ENCODE data around the gene DAZAP1. TPM values are rescaled to one million over a fixed set of nuclear protein-coding genes. Genes with fewer than 3 reads are reported as not detected.
A peak's percentile ranks its signal among the peaks of the same experiment; 100 is the strongest.

DAZAP1 gene
- total and polyA plus RNA-seq, 7 donors, result 59.9 to 122 (median 90.9) TPM

DNA sequence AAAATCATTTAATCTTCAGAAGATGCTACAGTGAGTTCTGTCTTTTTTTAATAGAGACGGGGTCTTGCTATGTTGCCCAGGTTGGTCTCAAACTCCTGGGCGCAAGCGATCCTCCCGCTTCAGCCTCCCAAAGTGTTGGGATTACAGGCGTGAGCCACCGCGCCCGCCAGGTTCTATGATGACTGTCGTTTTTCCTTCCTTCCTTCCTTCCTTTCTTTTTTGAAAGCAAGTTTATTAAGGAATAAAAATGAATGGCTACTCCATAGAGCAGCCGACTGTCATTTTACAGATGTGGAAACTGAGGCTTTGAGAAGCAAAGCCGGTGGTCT lies 5.5 kb upstream of the DAZAP1 start:
- TF ChIP-seq, protein P1, sequence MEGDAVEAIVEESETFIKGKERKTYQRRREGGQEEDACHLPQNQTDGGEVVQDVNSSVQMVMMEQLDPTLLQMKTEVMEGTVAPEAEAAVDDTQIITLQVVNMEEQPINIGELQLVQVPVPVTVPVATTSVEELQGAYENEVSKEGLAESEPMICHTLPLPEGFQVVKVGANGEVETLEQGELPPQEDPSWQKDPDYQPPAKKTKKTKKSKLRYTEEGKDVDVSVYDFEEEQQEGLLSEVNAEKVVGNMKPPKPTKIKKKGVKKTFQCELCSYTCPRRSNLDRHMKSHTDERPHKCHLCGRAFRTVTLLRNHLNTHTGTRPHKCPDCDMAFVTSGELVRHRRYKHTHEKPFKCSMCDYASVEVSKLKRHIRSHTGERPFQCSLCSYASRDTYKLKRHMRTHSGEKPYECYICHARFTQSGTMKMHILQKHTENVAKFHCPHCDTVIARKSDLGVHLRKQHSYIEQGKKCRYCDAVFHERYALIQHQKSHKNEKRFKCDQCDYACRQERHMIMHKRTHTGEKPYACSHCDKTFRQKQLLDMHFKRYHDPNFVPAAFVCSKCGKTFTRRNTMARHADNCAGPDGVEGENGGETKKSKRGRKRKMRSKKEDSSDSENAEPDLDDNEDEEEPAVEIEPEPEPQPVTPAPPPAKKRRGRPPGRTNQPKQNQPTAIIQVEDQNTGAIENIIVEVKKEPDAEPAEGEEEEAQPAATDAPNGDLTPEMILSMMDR (IDR thresholded peaks at IDR 0.05), result no peak
- WGBS, 3 donors, result 55 to 58% (median 57%) methylated on average over 11 of the region's 11 CpGs
- intact Hi-C loops (cut with DNase I), result loop anchor here in 1 of 2 donors (2.0 to 10.0 kb wide), 2 partner anchors 17 to 827 kb away; partner anchors contain the start of gene BSG

DNA sequence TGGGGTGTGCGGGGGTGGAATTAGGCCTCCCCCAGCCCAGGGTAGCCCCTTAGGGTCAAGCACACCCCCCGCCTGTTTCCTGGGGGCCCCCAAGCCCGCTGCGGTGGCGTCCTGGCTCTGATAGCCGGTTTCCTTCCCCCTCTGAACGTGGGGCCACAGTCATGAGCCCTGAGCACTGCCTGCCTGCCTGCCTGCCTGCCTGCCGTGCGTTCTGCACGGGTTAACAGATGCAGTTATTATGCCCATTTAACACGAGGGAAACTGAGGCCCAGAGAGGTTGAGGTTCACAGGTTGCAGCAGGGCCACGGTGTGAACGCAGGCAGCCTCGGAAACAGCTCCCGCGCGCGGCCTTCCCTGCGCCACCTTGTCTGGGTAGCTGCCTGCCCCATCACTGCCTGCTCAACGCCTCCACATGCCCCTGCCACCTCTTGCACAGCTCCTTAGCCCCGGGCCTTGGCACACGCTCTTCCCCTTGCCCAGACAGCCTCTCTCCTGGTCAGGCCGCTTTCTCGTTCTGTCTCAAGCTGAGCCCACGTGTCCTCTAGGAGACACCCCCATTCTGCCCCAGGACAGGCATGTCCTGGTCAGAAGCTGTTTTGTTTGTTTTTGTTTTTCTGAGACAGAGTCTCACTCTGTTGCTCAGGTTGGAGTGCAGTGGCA lies 4.8 kb upstream of the DAZAP1 start:
- ATAC-seq (no peak), DNase-seq (no peak)
- Histone ChIP-seq H3K27me3 (ENCODE audit: insufficient read depth in 3 of 3, low read length in 2 of 3) (no peaks in the 10 kb centered on the region), H3K4me3 (no peak overlapping the region), H3K4me1 (peaks cover 12% of the 10 kb centered on the region), H3K27ac (no peak overlapping the region), H3K9me3 (no peaks in the 10 kb centered on the region), H3K36me3 (ENCODE audit: insufficient read depth in 1 of 2, low read depth in 1 of 2) (peaks cover 0 to 21% of the 10 kb centered on the region in 2 donors)
- TF ChIP-seq, protein P1 (IDR thresholded peaks at IDR 0.05), result no peak
- intact Hi-C loops (cut with DNase I), result loop anchor here in 1 of 2 donors (10.0 kb wide), 1 partner anchor 828 kb away; the partner anchor contains the start of gene BSG
- 66 to 73% (median 70%) methylated on average over 24 to 25 of the region's 25 CpGs for WGBS, 3 donors

More for the DNA sequence above, 5.5 kb upstream of the DAZAP1 start:
- H3K4me3 ChIP-seq, result peak overlapping the region; percentile 91
- no peaks in the 10 kb centered on the region for H3K27me3 ChIP-seq (ENCODE audit: insufficient read depth in 3 of 3, low read length in 2 of 3)
- H3K27ac ChIP-seq, result peak overlapping the region; percentile 98
- H3K4me1 ChIP-seq, result peaks cover 12% of the 10 kb centered on the region
- peaks cover 0 to 21% of the 10 kb centered on the region in 2 donors for H3K36me3 ChIP-seq (ENCODE audit: insufficient read depth in 1 of 2, low read depth in 1 of 2)
- H3K9me3 ChIP-seq, result no peaks in the 10 kb centered on the region
- ATAC-seq, result no peak
- no peak for DNase-seq

DNA sequence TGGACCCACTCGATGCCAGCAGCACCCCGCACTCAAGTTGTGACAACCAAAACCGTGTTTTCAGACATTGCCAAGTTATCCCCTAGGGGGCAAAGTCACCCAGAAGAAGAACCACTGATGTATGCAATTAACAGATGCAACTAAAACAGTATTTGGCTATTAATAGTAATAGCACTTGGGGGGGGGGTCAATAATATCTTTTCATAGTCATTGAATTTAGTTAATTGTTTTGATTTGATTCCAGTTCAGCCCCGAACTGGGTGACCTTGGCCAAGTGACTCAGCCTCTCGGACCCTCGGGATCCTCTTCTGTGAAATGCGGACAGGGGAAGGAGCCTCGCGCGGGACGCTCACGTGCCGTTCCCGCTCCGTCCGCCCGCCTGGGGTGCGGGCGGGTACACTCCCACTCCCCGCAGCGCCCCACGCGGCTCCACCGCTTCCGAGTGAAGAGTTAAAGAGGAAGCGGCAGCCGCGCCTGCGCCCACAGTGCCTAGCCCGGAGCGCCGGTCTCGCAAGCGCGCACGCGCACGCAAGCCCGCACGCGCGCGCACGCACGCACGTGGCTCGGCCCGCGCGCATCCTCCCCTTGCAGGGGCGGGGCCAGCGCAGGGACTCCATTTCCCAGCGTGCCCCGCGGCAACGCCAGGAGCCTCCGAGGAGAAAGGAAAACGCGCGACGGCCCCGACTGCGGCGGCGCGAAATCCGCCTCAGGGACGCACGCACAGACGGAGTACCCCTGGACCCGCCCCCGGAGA lies 435 bp upstream of the DAZAP1 start:
- TF ChIP-seq, protein P1 (IDR thresholded peaks at IDR 0.05), result peak; percentile 29
- peak overlapping the region; percentile 82 for H3K27ac ChIP-seq
- 0 to 1% (median 1%) methylated on average over 45 to 72 of the region's 72 CpGs for WGBS, 3 donors
- peak overlapping the region; percentile 97 for H3K4me3 ChIP-seq
- ATAC-seq (peak; percentile 84 to 92 (median 88)), DNase-seq (peak; percentile 100)
- H3K27me3 ChIP-seq (ENCODE audit: insufficient read depth in 3 of 3, low read length in 2 of 3), result no peaks in the 10 kb centered on the region
- intact Hi-C loops (cut with DNase I), result loop anchor here in 1 of 2 donors (10.0 kb wide), 1 partner anchor 832 kb away; the partner anchor contains the start of gene BSG
- no peaks in the 10 kb centered on the region for H3K9me3 ChIP-seq
- peaks cover 0 to 5% of the 10 kb centered on the region in 2 donors for H3K36me3 ChIP-seq (ENCODE audit: insufficient read depth in 1 of 2, low read depth in 1 of 2)
- peaks cover 36% of the 10 kb centered on the region for H3K4me1 ChIP-seq

DNA sequence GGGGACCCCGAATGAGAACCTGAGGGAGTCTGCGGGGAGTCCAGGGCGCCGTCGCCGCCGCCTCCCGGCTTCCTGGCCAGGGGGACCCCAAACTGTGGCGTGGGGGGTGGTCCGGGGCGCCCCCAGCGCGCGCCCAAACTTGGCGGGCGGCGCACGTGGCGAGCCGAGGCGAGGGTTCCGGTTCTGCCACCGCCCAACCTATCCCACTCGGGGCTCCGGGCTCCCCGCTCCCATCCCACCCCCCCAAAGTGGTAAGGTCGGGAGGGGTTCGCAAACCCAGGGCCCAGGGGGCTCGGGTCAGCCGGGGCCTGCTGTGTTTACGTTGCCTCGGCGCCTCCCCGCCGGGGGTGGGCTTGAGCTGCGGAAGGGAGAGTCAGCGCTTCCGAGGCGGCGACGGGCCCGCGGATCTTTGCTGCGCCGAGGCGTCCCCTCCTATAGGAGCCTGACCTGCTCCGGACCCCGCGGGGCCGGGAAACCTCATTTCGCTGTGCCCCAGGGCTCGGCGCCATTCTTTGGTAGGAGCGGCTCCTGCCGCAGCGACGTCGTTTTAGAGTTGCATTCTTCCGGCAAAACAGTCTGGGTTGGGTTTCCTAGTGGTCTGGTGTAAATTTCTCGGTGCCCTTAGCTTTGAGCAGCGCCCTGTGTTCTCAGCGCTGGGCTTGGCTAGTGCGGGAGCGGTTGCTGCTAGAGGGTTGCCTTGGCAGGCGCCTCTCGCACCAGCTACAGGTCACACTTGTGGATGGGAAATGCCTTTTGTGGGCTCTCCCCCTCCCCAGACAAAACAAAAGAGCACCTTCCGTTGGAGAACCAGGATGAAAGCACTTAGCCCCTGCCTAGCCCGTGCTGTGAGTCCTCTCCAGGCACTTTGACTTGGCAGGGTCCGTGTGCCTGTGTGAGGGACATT lies 1.2 kb downstream of the DAZAP1 start:
- intact Hi-C loops (cut with DNase I), result loop anchor here (2.0 to 10.0 kb wide), 2 partner anchors 52 to 834 kb away; partner anchors contain the start of gene BSG (in 1 of the 2)
- H3K4me1 ChIP-seq, result peaks cover 52% of the 10 kb centered on the region

More for the DNA sequence above, 1.2 kb downstream of the DAZAP1 start:
- TF ChIP-seq, protein P1 (IDR thresholded peaks at IDR 0.05), result no peak
- Histone ChIP-seq H3K36me3 (ENCODE audit: insufficient read depth in 1 of 2, low read depth in 1 of 2) (peaks cover 0 to 17% of the 10 kb centered on the region in 2 donors), H3K27ac (peak overlapping the region; percentile 95), H3K9me3 (no peaks in the 10 kb centered on the region), H3K4me3 (peak overlapping the region; percentile 97), H3K27me3 (ENCODE audit: insufficient read depth in 3 of 3, low read length in 2 of 3) (no peaks in the 10 kb centered on the region)
- peak in 1 of 4 donors; percentile 8 for ATAC-seq
- 0 to 3% (median 1%) methylated on average over 44 to 69 of the region's 69 CpGs for WGBS, 3 donors
- DNase-seq, result peak; percentile 63 to 77
